ENCODE measurements around the gene PLXNC1. TPM values are rescaled to one million over a fixed set of nuclear protein-coding genes. Genes with fewer than 3 reads are reported as not detected.

Gene PLXNC1
- total and polyA plus RNA-seq, 8 donors = 0.40 to 16.5 (median 2.6) TPM

DNA sequence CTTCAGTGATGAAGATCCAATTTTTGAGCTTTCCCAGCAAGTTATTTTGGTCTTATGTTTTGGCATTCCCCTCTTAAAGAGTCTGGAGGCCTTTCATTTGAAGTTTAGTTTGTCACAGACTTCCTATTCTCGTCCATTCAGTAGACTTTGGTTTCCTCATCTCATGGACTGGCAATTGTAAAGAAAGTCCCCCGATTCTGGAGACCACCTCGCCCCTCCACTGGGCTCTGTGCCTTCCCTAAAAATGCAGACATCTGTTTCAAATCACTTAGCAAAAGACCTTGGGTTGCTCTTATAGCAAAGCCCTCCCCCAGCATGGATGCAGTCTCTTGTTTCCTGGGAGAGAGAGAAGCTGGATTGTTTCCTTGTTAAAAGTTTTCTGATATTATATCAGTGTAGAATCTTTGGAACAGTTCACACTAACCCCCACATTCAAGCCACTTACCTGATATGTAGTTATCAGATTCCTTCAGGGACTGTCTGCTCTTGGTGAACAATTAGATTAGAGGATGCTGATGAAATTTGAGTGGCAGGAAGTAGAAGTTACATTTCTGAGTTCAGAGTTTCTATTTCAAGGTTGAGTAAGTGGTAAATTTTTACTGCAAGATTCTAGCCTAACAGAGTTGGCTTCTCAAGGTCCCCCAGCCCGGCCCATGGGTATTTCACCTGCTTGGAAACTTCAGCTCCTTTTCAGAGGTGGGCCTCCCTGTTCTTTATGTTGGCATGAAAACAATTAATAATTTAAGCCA lies 56.3 kb downstream of the PLXNC1 start:
- Histone ChIP-seq H3K4me1 (peaks cover 0 to 22% (median 4%) of the 10 kb centered on the region in 4 donors), H3K4me3 (no peak overlapping the region), H3K27me3 (no peaks in the 10 kb centered on the region), H3K9me3 (no peaks in the 10 kb centered on the region), H3K36me3 (no peaks in the 10 kb centered on the region), H3K27ac (peak overlapping the region in 1 of 5 donors; percentile 83)
- DNase-seq = no peak
- intact Hi-C loops (cut with DNase I; ENCODE audit: low total_unique reads) = no loop called here
- TF ChIP-seq POLR2A (IDR thresholded peaks at IDR 0.05) = no peak
- TF ChIP-seq, protein P1, sequence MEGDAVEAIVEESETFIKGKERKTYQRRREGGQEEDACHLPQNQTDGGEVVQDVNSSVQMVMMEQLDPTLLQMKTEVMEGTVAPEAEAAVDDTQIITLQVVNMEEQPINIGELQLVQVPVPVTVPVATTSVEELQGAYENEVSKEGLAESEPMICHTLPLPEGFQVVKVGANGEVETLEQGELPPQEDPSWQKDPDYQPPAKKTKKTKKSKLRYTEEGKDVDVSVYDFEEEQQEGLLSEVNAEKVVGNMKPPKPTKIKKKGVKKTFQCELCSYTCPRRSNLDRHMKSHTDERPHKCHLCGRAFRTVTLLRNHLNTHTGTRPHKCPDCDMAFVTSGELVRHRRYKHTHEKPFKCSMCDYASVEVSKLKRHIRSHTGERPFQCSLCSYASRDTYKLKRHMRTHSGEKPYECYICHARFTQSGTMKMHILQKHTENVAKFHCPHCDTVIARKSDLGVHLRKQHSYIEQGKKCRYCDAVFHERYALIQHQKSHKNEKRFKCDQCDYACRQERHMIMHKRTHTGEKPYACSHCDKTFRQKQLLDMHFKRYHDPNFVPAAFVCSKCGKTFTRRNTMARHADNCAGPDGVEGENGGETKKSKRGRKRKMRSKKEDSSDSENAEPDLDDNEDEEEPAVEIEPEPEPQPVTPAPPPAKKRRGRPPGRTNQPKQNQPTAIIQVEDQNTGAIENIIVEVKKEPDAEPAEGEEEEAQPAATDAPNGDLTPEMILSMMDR (IDR thresholded peaks at IDR 0.05) = no peak
- WGBS, 5 donors = 46 to 75% (median 64%) methylated on average over 4 of the region's 4 CpGs

DNA sequence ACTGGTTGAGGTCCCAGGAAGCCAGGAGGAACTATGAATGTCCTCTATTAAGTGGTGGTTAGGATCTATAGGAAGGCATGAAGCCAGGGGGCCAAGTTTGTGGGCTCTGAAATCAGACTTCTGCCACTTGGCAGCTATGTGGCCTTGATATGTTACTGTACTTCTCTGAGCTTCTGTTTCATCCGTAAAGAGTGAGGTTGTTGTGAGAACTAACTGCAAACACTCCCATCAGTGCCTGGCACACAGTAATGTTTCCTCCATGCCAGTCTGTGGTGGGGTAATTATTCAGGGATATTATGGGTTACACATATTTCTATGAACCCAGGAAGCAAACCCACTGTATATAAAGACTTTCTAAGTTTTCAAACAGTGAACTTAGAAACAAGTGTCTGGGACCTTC lies 57.4 kb downstream of the PLXNC1 start:
- no peak for TF ChIP-seq EP300 (IDR thresholded peaks at IDR 0.05)
- no peak for TF ChIP-seq POLR2AphosphoS5 (IDR thresholded peaks at IDR 0.05)
- TF ChIP-seq, protein P1 (IDR thresholded peaks at IDR 0.05) = no peak
- no peak for TF ChIP-seq POLR2A (IDR thresholded peaks at IDR 0.05)

DNA sequence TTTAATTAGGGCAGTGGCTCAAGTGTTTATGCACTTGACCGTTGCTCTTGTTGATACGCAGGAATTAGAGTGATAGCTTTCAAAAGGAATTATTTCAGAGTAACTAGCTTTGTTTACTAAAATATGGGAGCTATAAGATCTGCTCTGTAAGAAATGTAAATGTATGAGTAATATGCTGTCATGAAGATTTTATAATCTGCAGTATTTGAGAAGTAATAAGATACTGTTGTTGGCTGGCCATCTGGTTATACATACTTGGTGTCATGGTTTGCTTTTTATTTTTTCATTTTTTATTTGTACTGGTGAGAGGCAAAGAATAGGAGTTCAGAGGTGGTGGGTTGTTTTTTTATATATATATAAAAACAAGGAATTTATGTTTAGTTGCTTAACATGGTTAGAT lies 58.5 kb downstream of the PLXNC1 start:
- Histone ChIP-seq H3K4me1 (peaks cover 0 to 22% (median 4%) of the 10 kb centered on the region in 4 donors), H3K9me3 (no peaks in the 10 kb centered on the region), H3K27me3 (no peaks in the 10 kb centered on the region), H3K27ac (peak overlapping the region in 1 of 5 donors; percentile 83), H3K4me3 (no peak overlapping the region), H3K36me3 (no peaks in the 10 kb centered on the region)
- no peak for DNase-seq
- no peak for TF ChIP-seq EP300 (IDR thresholded peaks at IDR 0.05)
- no peak for TF ChIP-seq POLR2AphosphoS5 (IDR thresholded peaks at IDR 0.05)
- TF ChIP-seq POLR2A (IDR thresholded peaks at IDR 0.05) = no peak
- TF ChIP-seq, protein P1 (IDR thresholded peaks at IDR 0.05) = no peak
- 72 to 86% (median 82%) methylated on average over 2 of the region's 2 CpGs for WGBS, 5 donors
- intact Hi-C loops (cut with DNase I; ENCODE audit: low total_unique reads) = no loop called here

More for the DNA sequence above, 57.4 kb downstream of the PLXNC1 start:
- Histone ChIP-seq H3K4me3 (no peak overlapping the region), H3K4me1 (peaks cover 0 to 22% (median 4%) of the 10 kb centered on the region in 4 donors), H3K9me3 (no peaks in the 10 kb centered on the region), H3K27ac (peak overlapping the region in 1 of 5 donors; percentile 83), H3K36me3 (no peaks in the 10 kb centered on the region), H3K27me3 (no peaks in the 10 kb centered on the region)
- intact Hi-C loops (cut with DNase I; ENCODE audit: low total_unique reads) = no loop called here
- no peak for DNase-seq
- 62 to 78% (median 73%) methylated on average over 1 of the region's 1 CpG for WGBS, 5 donors

DNA sequence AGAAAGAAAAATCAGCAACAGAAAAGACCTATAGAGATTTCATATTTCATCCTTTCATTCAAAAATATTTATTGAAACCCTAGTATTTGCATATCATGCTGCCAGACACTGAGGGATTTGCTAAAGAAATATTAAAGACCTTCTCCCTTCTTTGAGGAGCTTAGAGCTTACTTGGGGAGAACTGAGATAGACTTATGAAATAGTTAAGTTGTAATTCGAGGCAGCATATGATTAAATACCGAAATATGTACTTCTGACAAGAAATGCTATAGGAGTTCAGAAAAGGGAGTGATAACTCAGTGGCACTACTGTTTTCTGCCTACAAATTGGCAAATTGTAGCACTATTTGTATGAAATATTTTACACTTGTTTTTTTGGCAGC lies 59.1 kb downstream of the PLXNC1 start:
- H3K27ac ChIP-seq = peak overlapping the region in 4 of 5 donors; percentile 52 to 83 (median 58)
- no peak for DNase-seq
- peaks cover 0 to 22% (median 4%) of the 10 kb centered on the region in 4 donors for H3K4me1 ChIP-seq
- TF ChIP-seq, protein P1 (IDR thresholded peaks at IDR 0.05) = no peak
- no peak for TF ChIP-seq POLR2AphosphoS5 (IDR thresholded peaks at IDR 0.05)
- TF ChIP-seq EP300 (IDR thresholded peaks at IDR 0.05) = no peak
- no peak for TF ChIP-seq POLR2A (IDR thresholded peaks at IDR 0.05)
- H3K4me3 ChIP-seq = no peak overlapping the region
- intact Hi-C loops (cut with DNase I; ENCODE audit: low total_unique reads) = no loop called here
- 25 to 60% (median 49%) methylated on average over 2 of the region's 2 CpGs for WGBS, 5 donors
- no peaks in the 10 kb centered on the region for H3K27me3 ChIP-seq
- no peaks in the 10 kb centered on the region for H3K9me3 ChIP-seq
- H3K36me3 ChIP-seq = no peaks in the 10 kb centered on the region
